ENCODE measurements around the gene CHRNB2. TPM values are rescaled to one million over a fixed set of nuclear protein-coding genes. Genes with fewer than 3 reads are reported as not detected.

Gene CHRNB2
- total and polyA plus RNA-seq, 2 of the 8 experiments (the other 6 are each of a cell fraction or from before 2014, with no cell fraction given) = 3.1 to 4.1 TPM

- Histone ChIP-seq H3K23me2 (ENCODE audit: low read depth, low read length) (peaks cover 9% of the 10 kb centered on the region), H4K5ac (ENCODE audit: insufficient read length, low read depth, low read length) (peak overlapping the region; percentile 38), H3K56ac (replicated peaks; ENCODE audit: insufficient read length, low read depth, low read length) (peak overlapping the region; percentile 1), H3K18ac (ENCODE audit: extremely low read depth, low read length) (peak overlapping the region; percentile 90; the same call in 1 of the 2 replicates), H2BK15ac (ENCODE audit: low read length) (no peak overlapping the region; the same call in 1 of the 2 replicates), H4K8ac (ENCODE audit: extremely low read depth, insufficient read depth, low read length) (no peak overlapping the region), H3K79me2 (ENCODE audit: control insufficient read depth in 1 of 2, insufficient read depth in 2 of 2, low read length in 2 of 2) (peaks cover 25 to 74% of the 10 kb centered on the region in 2 experiments), H3K4me1 (replicated peaks in 1 of 4; ENCODE audit: control insufficient read depth in 3 of 4, insufficient read depth in 4 of 4, low read length in 3 of 4) (peaks cover 11 to 27% (median 15%) of the 10 kb centered on the region in 4 experiments; a peak in 6 of 7 replicates), H2AK5ac (ENCODE audit: low read depth, low read length) (peak overlapping the region; percentile 99), H4K20me1 (replicated peaks in 1 of 2; ENCODE audit: control insufficient read depth in 1 of 2, insufficient read depth in 2 of 2, low read length in 2 of 2) (peaks cover 0 to 8% of the 10 kb centered on the region in 2 experiments), H3K27me3 (replicated peaks in 1 of 4; ENCODE audit: control insufficient read depth in 3 of 4, extremely low read depth in 1 of 4, insufficient read depth in 3 of 4, low read length in 3 of 4) (no peaks in the 10 kb centered on the region), H2BK120ac (replicated peaks; ENCODE audit: low read depth, low read length) (peak overlapping the region; percentile 30), H3K79me1 (ENCODE audit: low read depth, low read length) (peaks cover 13% of the 10 kb centered on the region), H2BK5ac (ENCODE audit: low read depth, low read length) (peak overlapping the region; percentile 41; the same call in 1 of the 2 replicates), H2BK20ac (ENCODE audit: low read length) (peak overlapping the region; percentile 49), H4K91ac (replicated peaks; ENCODE audit: insufficient read length, low read length) (peak overlapping the region; percentile 95), H3K36me3 (ENCODE audit: control insufficient read depth in 2 of 4, insufficient read depth in 4 of 4, low read length in 3 of 4) (no peaks in the 10 kb centered on the region; a peak in 1 of 8 replicates), H2BK12ac (ENCODE audit: low read depth, low read length) (peak overlapping the region; percentile 92), H3K4me2 (ENCODE audit: insufficient read depth in 1 of 2, low read depth in 2 of 2, low read length in 2 of 2) (peak overlapping the region; percentile 65 to 89), H3K9ac (replicated peaks in 1 of 4; ENCODE audit: extremely low read depth in 1 of 4, low read depth in 3 of 4, low read length in 3 of 4) (peak overlapping the region in 2 of 4 experiments; percentile 35 to 39; a peak in 1 of 7 replicates), H3K27ac (ENCODE audit: low read depth, low read length) (peak overlapping the region; percentile 78; the same call in 1 of the 2 replicates), H3K23ac (ENCODE audit: insufficient read length) (no peak overlapping the region), H3K4me3 (ENCODE audit: extremely low read depth in 1 of 4, insufficient read depth in 2 of 4, low read depth in 3 of 4, low read length in 4 of 4) (peak overlapping the region; percentile 3 to 88 (median 10); a peak in 5 of 8 replicates), H3K4ac (replicated peaks; ENCODE audit: insufficient read length, low read depth, low read length) (peak overlapping the region; percentile 6), H3K9me3 (ENCODE audit: insufficient read depth in 2 of 2, low read depth in 1 of 2, low read length in 1 of 2) (no peaks in the 10 kb centered on the region), H2AFZ (ENCODE audit: low read length) (no peak overlapping the region), H3K14ac (ENCODE audit: insufficient read length) (no peak overlapping the region)
- FAIRE-seq (peak; percentile 48), DNase-seq (ENCODE audit: low read depth in 1 of 2, low spot score in 2 of 2) (peak; percentile 66 to 77)
- ChIA-PET CTCF (ENCODE audit: partially characterized antibody) (interaction anchor here (0.6 to 2.1 kb wide), 7 partner anchors 9 to 133 kb away, joined by 3 to 7 read pairs (median 3); no protein-coding TSS in a partner anchor), POLR2A (ENCODE audit: partially characterized antibody) (interaction anchor here (1.0 to 9.4 kb wide), 11 partner anchors 8 to 363 kb away, joined by 3 to 111 read pairs (median 3); partner anchors contain the start of genes CHRNB2 and PMVK)
- WGBS, 2 experiments (ENCODE audit: extremely low coverage in 1 of 2, insufficient coverage in 1 of 2, insufficient read length in 1 of 2, insufficient replicate concordance in 2 of 2, low coverage in 1 of 2, low lambda C conversion rate in 2 of 2, missing lambda C conversion rate in 1 of 2) = 13% methylated on average over 12 of the region's 12 CpGs; no CpG with 5 or more reads in 1 of the 2 experiments
- TF ChIP-seq SIN3A (conservative IDR thresholded peaks at IDR 0.05 in 1 of 2, IDR thresholded peaks at IDR 0.05 in 1 of 2; ENCODE audit: low read depth in 1 of 2, low read length in 2 of 2) = peak; percentile 23 to 63; a peak in 1 of 4 replicates
- TF ChIP-seq HDAC2 (IDR thresholded peaks at IDR 0.05; ENCODE audit: borderline replicate concordance in 1 of 2, low read depth in 2 of 2, low read length in 2 of 2) = peak; percentile 39 to 94; a peak in 3 of 4 replicates
- TF ChIP-seq YY1 (IDR thresholded peaks at IDR 0.05; ENCODE audit: low read depth, low read length) = no peak; the same call in 1 of the 2 replicates
- peak; percentile 39; the same call in 1 of the 2 replicates for TF ChIP-seq JUND (IDR thresholded peaks at IDR 0.05; ENCODE audit: low read length)
- peak; percentile 53 to 59; a peak in 2 of 3 replicates for TF ChIP-seq POLR2A (IDR thresholded peaks at IDR 0.05; ENCODE audit: control extremely low read depth in 1 of 2, low read depth in 2 of 2, low read length in 2 of 2)
- no peak for TF ChIP-seq PHF8 (conservative IDR thresholded peaks at IDR 0.05; ENCODE audit: low read depth, low read length)
- TF ChIP-seq GABPA (IDR thresholded peaks at IDR 0.05; ENCODE audit: borderline replicate concordance, insufficient read depth, low read length) = no peak
- TF ChIP-seq TAF1 (IDR thresholded peaks at IDR 0.05; ENCODE audit: low read depth, low read length) = 0 out of 2 replicates have a peak, but pooled peaks have one; percentile 58
- TF ChIP-seq RBBP5 (IDR thresholded peaks at IDR 0.05; ENCODE audit: borderline replicate concordance, low read depth, low read length) = no peak
Measured at GRCh38 chr1:154609398-154610380, 42.1 kb downstream of the CHRNB2 start.

All from H1 (cell line).